HCT116 (cell line): ENCODE data around the gene GSC2. TPM values are rescaled to one million over a fixed set of nuclear protein-coding genes. Genes with fewer than 3 reads are reported as not detected.
A peak's percentile ranks its signal among the peaks of the same experiment; 100 is the strongest.

Experiments
- ATAC-seq: fragments of 200-7000 bp; cut with Tn5 transposase; 2 replicates; pipeline ENCODE4 v1.9.1; 2020; ENCODE audit warnings: mild to moderate bottlenecking, moderate library complexity
- BruUV-seq: library from RNA; stranded (reverse); fragments of 400-500 nt; replicated peaks from 2 replicates; lab custom pipeline; 2021; lab: Mats Ljungman, UMichigan
- CTCF ChIA-PET: fragments of 300-600 bp; sonication (Branson Sonifier 250); formaldehyde crosslinking; loops from one replicate; lab custom pipeline; 2021; ENCODE audit warnings: antibody characterized with exemption; lab: Charles Lee
- POLR2A ChIA-PET: fragments of 300-600, 350-600 bp; sonication (Branson Sonifier 250); formaldehyde crosslinking; loops from one replicate; lab custom pipeline; 2021; ENCODE audit warnings: antibody characterized with exemption; lab: Charles Lee
- RAD21 ChIA-PET, 2 experiments: fragments of 300-600 bp; sonication (Branson Sonifier 250); formaldehyde crosslinking; loops; one replicate each; lab custom pipeline; 2023; ENCODE audit warnings: low total read pairs in 2 of 2; ENCODE audit not compliant: uncharacterized antibody in 2 of 2, unreplicated experiment in 2 of 2, low non-redundant PET in 1 of 2; lab: Charles Lee
- DNase-seq: peaks from one replicate; pipeline ENCODE4 v3.0.0-alpha.2; 2010; ENCODE audit warnings: low read depth, low spot score
- H2AFZ ChIP-seq: fragments of 200-600 bp; shearing (Covaris generic), sonication (generic); 2 replicates; pipeline ENCODE4 v1.6.1; 2017; ENCODE audit warnings: low read depth, mixed run types, mixed read lengths, antibody characterized with exemption, low read length; ENCODE audit not compliant: poor library complexity, severe bottlenecking
- H3K27ac ChIP-seq: 2 replicates; pipeline ENCODE4 v1.5.1; 2012; ENCODE audit warnings: low read depth, low read length
- H3K27me3 ChIP-seq: fragments of 200-600 bp; sonication (generic); 2 replicates; pipeline ENCODE4 v1.6.1; 2016; ENCODE audit warnings: mixed run types, low read length, mixed read lengths; ENCODE audit not compliant: insufficient read depth
- H3K36me3 ChIP-seq, 2 experiments: fragments of 200-500 bp in 1 of 2; fragments of 200-600 bp in 1 of 2; sonication (Bioruptor generic) in 1 of 2; sonication (generic) in 1 of 2; 2 replicates each; pipeline versions ENCODE4 v1.5.1 to v1.6.1; 2014 to 2016; ENCODE audit warnings: low read length in 2 of 2, inconsistent platforms in 1 of 2, mixed read lengths in 1 of 2, mixed run types in 1 of 2; ENCODE audit not compliant: insufficient read depth in 2 of 2, control insufficient read depth in 1 of 2
- H3K4me1 ChIP-seq, 2 experiments: fragments of 200-600 bp in 1 of 2; sonication (generic) in 1 of 2; 2 replicates each; pipeline versions ENCODE4 v1.5.1 to v1.6.1; 2012 to 2017; ENCODE audit warnings: low read length in 2 of 2, inconsistent platforms in 1 of 2, mild to moderate bottlenecking in 1 of 2, mixed read lengths in 1 of 2, mixed run types in 1 of 2, moderate library complexity in 1 of 2; ENCODE audit not compliant: insufficient read depth in 2 of 2, control insufficient read depth in 1 of 2
- H3K4me2 ChIP-seq: fragments of 200-600 bp; sonication (generic); 2 replicates; pipeline ENCODE4 v1.6.1; 2017; ENCODE audit warnings: mixed run types, low read length, mixed read lengths
- H3K4me3 ChIP-seq, 2 experiments: fragments of 200-600 bp in 1 of 2; sonication (generic) in 1 of 2; replicated peaks in 1 of 2; 2 replicates each; pipeline ENCODE4 v1.5.1; 2011 to 2016; ENCODE audit warnings: low read length in 2 of 2, control low read depth in 1 of 2, low read depth in 1 of 2, mild to moderate bottlenecking in 1 of 2, mixed read lengths in 1 of 2, mixed run types in 1 of 2
- H3K79me2 ChIP-seq: fragments of 200-600 bp; sonication (generic); 2 replicates; pipeline ENCODE4 v1.6.1; 2017; ENCODE audit warnings: mild to moderate bottlenecking, mixed run types, low read length, moderate library complexity, mixed read lengths; ENCODE audit not compliant: insufficient read depth
- H3K9ac ChIP-seq: fragments of 200-600 bp; sonication (generic); 2 replicates; pipeline ENCODE4 v1.6.1; 2016; ENCODE audit warnings: low read length, mixed read lengths
- H3K9me2 ChIP-seq: fragments of 200-600 bp; sonication (generic), shearing (Covaris generic); 2 replicates; pipeline ENCODE4 v1.6.1; 2017; ENCODE audit warnings: mixed run types, mild to moderate bottlenecking, moderate library complexity; ENCODE audit not compliant: insufficient read depth
- H3K9me3 ChIP-seq, 2 experiments: fragments of 200-500 bp in 1 of 2; fragments of 200-600 bp in 1 of 2; sonication (Bioruptor generic) in 1 of 2; sonication (generic) in 1 of 2; 2 replicates each; pipeline ENCODE4 v1.6.1; 2014 to 2017; ENCODE audit warnings: low read length in 2 of 2, mixed read lengths in 2 of 2, inconsistent platforms in 1 of 2, low read depth in 1 of 2, mild to moderate bottlenecking in 1 of 2, mixed run types in 1 of 2, moderate library complexity in 1 of 2; ENCODE audit not compliant: control insufficient read depth in 1 of 2, insufficient read depth in 1 of 2
- H4K20me1 ChIP-seq: fragments of 200-600 bp; sonication (generic), shearing (Covaris generic); 2 replicates; pipeline ENCODE4 v1.6.1; 2017; ENCODE audit warnings: mixed run types, mild to moderate bottlenecking, moderate library complexity; ENCODE audit not compliant: insufficient read depth
- CEBPB ChIP-seq: IDR thresholded peaks from 2 replicates; pipeline ENCODE4 v1.6.1; 2012; ENCODE audit warnings: low read depth
- POLR2A ChIP-seq: IDR thresholded peaks from 2 replicates; pipeline ENCODE4 v1.7.0; 2011; ENCODE audit warnings: borderline replicate concordance; ENCODE audit not compliant: insufficient read depth, insufficient read length; ENCODE audit errors: extremely low read depth
- POLR2AphosphoS5 ChIP-seq: IDR thresholded peaks from 2 replicates; pipeline ENCODE4 v1.6.1; 2011; ENCODE audit warnings: mild to moderate bottlenecking, low read depth, low read length, moderate library complexity
- RAD21 ChIP-seq: IDR thresholded peaks from 2 replicates; pipeline ENCODE4 v1.6.1; 2012; ENCODE audit warnings: low read depth, mild to moderate bottlenecking
- ZBTB33 ChIP-seq: IDR thresholded peaks from 2 replicates; pipeline ENCODE4 v1.6.1; 2011; ENCODE audit warnings: mild to moderate bottlenecking, low read length, moderate library complexity; ENCODE audit not compliant: insufficient replicate concordance; ENCODE audit errors: extremely low read depth
- intact Hi-C: fragments of 100-400 bp; cut with micrococcal nuclease; formaldehyde crosslinking; loops from 2 replicates; pipeline ENCODE4 v1.10.0; 2022
- total RNA-seq: library from RNA; stranded (reverse); gene quantifications from one replicate; pipeline ENCODE4 v1.2.1, GENCODE V29; 2021; ENCODE audit not compliant: unreplicated experiment
- TF ChIP-seq, protein P1 (sequence below): IDR thresholded peaks from 2 replicates; pipeline ENCODE4 v1.6.1; 2012

GSC2 gene
- total RNA-seq, 1 experiment from 2014 or later = not detected

GRCh38 chr22:19176732-19177131, 26.6 kb upstream of the GSC2 start:
- H3K79me2 ChIP-seq = peaks cover 59% of the 10 kb centered on the region
- H3K4me1 ChIP-seq = peaks cover 11 to 65% of the 10 kb centered on the region in 2 experiments
- no peak for DNase-seq
- no peak overlapping the region for H2AFZ ChIP-seq
- intact Hi-C loops = no loop called here
- RAD21 ChIA-PET = no interaction called here
- peak overlapping the region in 1 of 2 experiments; percentile 82; a peak in 3 of 4 replicates for H3K4me3 ChIP-seq
- TF ChIP-seq CEBPB = no peak
- no peaks in the 10 kb centered on the region for H3K9me3 ChIP-seq
- CTCF ChIA-PET = no interaction called here
- peak overlapping the region; percentile 95 for H3K4me2 ChIP-seq
- peak overlapping the region; percentile 94 for H3K27ac ChIP-seq
- H3K9ac ChIP-seq = peak overlapping the region; percentile 84; the same call in 1 of the 2 replicates
- no peak for ATAC-seq
- H3K36me3 ChIP-seq = no peaks in the 10 kb centered on the region
- POLR2A ChIA-PET = no interaction called here
- BruUV-seq = no TSS peak
- no peaks in the 10 kb centered on the region for H3K27me3 ChIP-seq
- no peaks in the 10 kb centered on the region for H4K20me1 ChIP-seq
- H3K9me2 ChIP-seq = no peaks in the 10 kb centered on the region

DNA sequence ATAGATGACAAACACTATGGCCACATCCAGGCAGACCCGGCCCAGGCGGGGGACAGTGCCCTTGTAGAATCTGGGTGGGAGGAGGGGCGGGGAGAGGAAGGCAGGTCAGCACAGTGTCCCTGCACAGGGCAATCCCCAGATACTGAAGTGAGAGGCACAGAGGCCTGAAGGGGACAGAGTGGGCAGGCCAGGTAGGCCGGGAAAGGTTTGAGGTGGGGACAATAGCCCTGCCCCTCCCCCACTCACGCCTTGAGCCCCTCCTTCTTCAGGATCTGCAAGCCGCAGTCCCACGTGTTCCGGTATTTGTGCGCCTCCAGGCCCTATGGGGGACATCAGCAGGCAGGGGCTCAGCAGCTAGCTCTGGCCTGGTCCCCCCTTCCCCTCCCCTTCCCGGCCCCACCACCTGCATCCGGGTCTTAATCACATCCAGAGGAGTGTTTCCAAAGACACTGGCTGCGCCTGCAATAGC, 26.1 kb upstream of the GSC2 start:
- no peak for ATAC-seq
- Histone ChIP-seq H3K4me1 (peaks cover 11 to 65% of the 10 kb centered on the region in 2 experiments), H3K27ac (0 out of 2 replicates have a peak overlapping the region, but pooled peaks have one; percentile 8), H3K4me2 (peak overlapping the region; percentile 95), H3K9me3 (no peaks in the 10 kb centered on the region), H3K4me3 (no peak overlapping the region), H2AFZ (no peak overlapping the region), H3K36me3 (no peaks in the 10 kb centered on the region), H3K9me2 (no peaks in the 10 kb centered on the region), H4K20me1 (no peaks in the 10 kb centered on the region), H3K27me3 (no peaks in the 10 kb centered on the region), H3K9ac (no peak overlapping the region), H3K79me2 (peaks cover 62% of the 10 kb centered on the region)
- BruUV-seq = no TSS peak
- RAD21 ChIA-PET = no interaction called here
- intact Hi-C loops = no loop called here
- TF ChIP-seq POLR2A (peak; percentile 21), RAD21 (no peak), ZBTB33 (no peak), POLR2AphosphoS5 (peak; percentile 25; the same call in 1 of the 2 replicates)
- TF ChIP-seq, protein P1, sequence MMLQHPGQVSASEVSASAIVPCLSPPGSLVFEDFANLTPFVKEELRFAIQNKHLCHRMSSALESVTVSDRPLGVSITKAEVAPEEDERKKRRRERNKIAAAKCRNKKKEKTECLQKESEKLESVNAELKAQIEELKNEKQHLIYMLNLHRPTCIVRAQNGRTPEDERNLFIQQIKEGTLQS = no peak
- POLR2A ChIA-PET = no interaction called here
- no peak for DNase-seq
- CTCF ChIA-PET = no interaction called here
